Stimulated activated CD4-positive, alpha-beta T cell treated with anti-CD3 and anti-CD28 coated beads, TNF-alpha, amount 100 ng/mL, for 1 hour (primary cell): ENCODE results near the gene ERBB2.
"Not testable (repeated sequence)": the region's sequence is repeated elsewhere in the genome, so short reads cannot be mapped to it uniquely, and the experiment has no call there.

ENCODE experiments used
- DNase-seq, 3 donors: peaks; one replicate each; pipeline ENCODE4 v3.0.0-alpha.2; 2020; ENCODE audit warnings: low read depth in 3 of 3, low spot score in 1 of 3

The ERBB2 gene

DNA sequence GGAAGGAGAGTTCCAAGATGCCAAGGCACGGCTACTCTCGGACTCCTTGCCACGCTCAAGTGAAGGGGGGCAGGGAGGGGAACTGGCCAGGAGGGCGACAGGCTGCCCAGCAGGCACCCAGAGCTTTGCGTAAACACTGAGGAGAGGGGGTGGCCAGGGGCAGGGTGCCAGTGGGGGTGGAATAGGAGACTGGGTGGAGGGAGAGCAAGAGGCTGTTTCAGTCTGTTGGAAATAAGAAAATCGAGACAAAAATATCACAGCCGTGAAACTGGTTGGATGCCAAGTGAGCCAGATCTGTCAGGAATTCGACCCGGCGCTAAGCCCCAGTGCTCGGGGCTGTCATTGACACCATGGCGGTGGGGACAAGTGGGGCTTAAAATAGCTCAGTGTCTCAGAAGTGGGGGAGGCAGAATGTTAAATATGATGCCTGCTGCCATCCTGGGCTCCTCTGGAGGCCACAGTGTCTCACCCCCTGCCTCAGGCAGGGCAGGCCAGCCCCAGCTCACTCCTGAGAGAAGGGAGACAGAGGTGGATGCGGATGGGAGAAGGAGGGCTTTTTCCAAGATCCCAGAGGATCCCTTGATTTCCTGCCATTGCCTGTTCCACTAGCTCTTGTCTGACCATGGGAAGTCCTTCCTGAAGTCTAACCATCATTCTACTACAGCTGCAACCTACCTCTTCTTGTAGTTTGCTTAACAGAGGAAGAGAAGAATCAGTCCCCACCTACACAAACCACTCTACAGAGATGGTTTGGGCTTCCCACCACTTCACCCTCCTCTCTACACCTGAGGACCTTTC, 22.1 kb upstream of the ERBB2 start:
- DNase-seq = no peak

GRCh38 chr17:39678340-39679116, 21.3 kb upstream of the ERBB2 start:
- DNase-seq = no peak

GRCh38 chr17:39679521-39680192, 20.2 kb upstream of the ERBB2 start:
- DNase-seq = no peak

DNA sequence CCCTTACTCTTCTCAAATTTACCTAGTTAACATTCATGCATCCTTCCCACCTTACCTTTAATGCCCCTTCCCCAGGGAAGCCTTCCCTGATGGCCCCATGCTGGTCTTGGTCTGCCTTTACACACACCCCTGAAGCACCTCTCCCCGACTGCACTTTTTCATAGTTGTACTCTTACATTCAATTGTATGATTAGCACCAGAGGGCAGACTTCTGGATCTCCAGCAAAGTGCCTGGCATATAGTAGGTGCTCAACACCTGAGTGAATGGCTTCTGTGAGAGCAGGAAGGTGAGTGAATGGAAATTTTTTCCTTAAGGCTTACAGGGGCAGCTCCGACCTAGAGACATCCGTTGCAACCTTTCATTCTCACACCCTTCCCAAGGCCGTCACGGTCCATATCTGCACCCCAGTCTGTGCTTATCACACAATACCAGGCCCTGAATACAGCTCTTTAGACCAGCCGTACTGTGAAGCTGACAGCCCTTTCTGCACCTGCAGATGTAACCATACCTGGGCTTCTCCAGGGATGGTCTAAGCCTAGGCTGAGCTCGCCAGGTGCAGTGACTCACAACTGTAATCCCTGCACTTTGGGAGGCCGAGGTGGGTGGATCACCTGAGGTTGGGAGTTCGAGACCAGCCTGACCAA, 16.4 kb upstream of the ERBB2 start:
- DNase-seq = no peak

DNA sequence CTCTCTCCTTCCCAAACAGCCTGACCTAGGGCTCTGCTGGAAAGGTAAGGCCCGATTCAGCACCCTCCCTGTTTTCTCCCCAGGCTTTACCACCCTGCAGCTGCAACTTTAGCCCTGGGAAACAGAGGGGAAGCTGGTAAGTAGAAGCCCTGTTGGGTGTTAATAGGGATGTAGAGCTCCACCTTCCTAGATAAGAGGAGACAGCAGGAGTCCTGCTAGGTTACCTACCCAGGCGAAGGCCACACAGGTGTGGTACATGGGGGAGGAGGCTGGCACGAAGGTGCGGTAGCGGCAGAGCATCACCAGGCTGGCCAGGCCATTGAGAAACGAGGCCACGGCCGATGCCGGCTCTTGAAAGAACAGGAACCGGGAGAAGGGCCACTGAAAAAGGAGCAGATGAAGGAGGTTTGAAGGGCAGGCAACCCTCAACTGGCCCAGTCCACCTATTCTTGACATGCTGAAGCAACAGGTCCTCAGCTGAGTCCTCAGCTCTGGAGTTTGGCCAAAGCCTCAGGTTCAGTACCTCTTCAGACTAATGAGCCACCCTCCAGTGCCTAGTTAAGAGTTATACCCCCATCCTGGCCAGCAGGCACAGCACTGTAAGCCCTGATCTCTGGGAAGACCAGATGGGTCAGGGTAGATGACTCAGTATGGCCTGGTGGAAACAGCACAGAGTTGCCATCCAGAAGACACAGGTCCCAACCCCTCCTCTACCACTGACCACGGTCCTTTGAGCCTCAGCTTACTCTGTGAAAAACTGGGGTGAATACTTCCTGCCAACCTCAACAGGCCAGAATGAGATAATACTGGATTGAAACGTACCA, 15.3 kb upstream of the ERBB2 start:
- no peak for DNase-seq

- no peak for DNase-seq
Measured at GRCh38 chr17:39687101-39687545, 12.7 kb upstream of the ERBB2 start.

DNA sequence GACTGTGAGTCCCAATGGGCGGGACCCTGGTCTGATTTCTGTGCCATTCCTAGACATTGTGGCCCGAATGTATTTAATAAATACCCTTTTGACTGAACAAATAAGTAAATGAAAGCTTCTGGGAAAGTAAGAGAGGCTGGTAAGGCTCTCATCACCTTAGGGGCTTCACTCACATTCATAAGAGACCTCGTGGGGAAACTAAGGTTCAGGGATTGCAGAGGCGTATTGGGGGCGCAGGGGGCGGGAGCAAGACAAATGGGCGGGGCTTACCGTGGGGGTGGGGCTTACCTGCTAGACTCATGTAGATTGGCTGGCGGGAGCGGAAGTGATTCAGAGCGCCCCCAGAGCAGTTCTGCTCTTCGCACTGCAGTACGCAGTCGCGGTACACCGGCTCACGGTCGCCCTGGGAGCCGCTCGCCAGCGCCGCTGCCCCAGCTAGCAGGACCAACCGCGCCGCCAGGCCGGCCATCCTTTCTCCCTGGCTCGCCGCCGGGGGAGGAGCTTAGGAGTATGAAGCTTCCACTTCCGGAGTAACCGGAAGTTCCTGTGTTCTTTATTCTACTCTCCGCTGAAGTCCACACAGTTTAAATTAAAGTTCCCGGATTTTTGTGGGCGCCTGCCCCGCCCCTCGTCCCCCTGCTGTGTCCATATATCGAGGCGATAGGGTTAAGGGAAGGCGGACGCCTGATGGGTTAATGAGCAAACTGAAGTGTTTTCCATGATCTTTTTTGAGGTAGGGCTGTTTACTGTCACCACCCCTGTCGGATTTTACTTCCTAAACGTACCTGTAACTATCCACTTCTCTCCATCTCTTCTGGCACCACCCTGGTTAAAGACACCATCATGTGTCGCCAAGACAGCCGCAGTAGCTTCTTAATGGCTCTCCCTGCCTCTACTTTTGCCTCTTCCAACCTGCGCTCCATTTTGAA, 12.1 kb upstream of the ERBB2 start, which contains the start of gene PGAP3:
Gene PGAP3, minus strand, starts transcription at position 512 of the 929 bp plus-strand sequence. Its CDS starts 43 bp downstream, at position 469.
- peak; percentile 45 to 75 (median 57) for DNase-seq

- no peak for DNase-seq
Measured at GRCh38 chr17:39688475-39688835, 11.4 kb upstream of the ERBB2 start.

DNA sequence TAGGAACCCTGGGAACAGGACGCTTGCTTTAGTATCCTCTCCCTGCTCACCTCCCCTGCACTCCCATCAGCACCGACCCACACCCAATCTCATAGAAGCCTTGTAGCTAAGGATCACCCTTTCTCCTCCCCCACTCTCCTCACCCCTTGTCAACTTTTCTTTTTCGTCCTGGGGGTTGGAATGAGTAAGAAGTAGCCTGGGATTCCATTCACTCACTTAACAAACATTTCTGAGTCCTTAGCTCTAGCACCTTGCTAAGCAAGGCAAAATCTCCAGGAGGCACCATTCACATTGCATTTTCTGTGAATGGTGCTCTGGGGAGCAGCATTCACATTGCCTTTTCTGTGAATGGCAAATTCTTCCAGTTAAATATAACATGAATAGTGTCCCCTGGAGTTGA, 10.9 kb upstream of the ERBB2 start:
- no peak for DNase-seq

GRCh38 chr17:39694593-39694992, 5.3 kb upstream of the ERBB2 start:
- DNase-seq = no peak

GRCh38 chr17:39695089-39695474, 4.8 kb upstream of the ERBB2 start:
- no peak for DNase-seq

DNA sequence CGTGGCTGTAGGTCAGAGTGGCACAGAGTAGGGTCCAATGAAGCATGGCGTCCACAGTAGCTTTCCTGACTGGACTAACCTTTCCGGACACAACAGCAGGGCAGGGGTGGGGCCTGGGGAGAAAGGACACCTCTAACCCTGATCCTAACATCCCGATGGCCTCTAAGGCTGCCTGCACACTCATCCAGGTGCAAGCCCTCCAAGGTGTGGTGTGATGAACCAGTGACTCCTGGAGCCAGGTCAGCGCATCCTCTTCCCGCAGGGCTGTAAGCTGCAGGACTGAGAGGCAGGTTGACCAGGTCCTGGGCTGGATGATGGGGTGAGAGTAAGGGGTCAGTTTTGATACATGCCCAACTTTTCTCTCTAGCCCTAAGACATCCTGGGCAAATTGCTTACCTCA, 3.1 kb upstream of the ERBB2 start:
- no peak for DNase-seq

DNA sequence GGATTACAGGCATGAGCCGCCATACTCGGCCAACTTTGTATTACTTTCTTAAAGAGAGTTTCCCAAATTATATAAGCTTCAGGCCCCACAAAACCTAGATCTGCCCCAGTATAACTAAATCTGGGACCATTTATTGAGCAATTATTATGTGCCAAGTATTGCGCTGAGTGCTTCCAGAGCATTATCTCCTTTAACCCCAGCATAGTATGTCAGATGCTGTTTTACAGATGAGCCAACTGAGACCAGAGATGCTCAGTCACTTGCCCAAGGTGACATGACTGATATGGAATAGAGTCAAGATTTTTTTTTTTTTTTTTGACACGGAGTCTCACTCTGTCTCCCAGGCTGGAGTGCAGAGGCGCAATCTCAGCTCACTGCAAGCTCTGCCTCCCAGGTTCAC, 1.9 kb upstream of the ERBB2 start:
- no peak for DNase-seq

DNA sequence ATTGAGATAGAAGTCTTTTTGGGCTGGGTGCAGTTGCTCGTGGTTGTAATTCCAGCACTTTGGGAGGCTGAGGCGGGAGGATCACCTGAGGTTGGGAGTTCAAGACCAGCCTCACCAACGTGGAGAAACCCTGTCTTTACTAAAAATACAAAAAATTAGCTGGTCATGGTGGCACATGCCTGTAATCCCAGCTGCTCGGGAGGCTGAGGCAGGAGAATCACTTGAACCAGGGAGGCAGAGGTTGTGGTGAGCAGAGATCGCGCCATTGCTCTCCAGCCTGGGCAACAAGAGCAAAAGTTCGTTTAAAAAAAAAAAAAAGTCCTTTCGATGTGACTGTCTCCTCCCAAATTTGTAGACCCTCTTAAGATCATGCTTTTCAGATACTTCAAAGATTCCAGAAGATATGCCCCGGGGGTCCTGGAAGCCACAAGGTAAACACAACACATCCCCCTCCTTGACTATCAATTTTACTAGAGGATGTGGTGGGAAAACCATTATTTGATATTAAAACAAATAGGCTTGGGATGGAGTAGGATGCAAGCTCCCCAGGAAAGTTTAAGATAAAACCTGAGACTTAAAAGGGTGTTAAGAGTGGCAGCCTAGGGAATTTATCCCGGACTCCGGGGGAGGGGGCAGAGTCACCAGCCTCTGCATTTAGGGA, 577 bp upstream of the ERBB2 start:
- DNase-seq = not testable (repeated sequence)

DNA sequence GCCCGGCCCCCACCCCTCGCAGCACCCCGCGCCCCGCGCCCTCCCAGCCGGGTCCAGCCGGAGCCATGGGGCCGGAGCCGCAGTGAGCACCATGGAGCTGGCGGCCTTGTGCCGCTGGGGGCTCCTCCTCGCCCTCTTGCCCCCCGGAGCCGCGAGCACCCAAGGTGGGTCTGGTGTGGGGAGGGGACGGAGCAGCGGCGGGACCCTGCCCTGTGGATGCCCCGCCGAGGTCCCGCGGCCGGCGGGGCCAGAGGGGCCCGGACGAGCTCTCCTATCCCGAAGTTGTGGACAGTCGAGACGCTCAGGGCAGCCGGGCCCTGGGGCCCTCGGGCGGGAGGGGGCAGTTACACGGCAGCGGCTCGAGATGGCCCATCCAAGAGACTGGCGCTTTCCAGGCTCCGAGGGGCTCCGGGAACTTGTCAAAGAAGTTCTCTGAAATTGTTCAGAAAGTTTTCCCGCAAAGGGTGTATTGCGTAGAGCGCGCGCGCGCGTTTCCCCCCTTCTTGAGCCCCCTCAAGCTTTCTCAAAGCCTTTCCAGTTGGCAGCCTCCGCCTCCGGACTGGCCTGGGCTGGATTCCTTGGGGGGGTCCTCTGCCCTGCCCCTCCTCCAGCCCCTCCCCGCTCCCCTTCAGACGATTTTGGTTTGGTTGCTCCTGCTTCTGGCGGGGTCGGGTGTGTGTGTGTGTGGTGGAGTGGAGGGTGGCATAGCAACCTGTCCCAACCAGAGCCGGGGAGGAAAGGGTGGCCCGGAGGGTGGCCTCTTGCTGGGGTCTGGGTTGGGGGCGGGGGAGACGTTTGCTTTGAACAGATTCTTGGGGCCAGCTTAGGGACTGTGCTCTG, 504 bp downstream of the ERBB2 start:
- DNase-seq = no peak

GRCh38 chr17:39701012-39701783, 1.3 kb downstream of the ERBB2 start:
- no peak for DNase-seq

DNA sequence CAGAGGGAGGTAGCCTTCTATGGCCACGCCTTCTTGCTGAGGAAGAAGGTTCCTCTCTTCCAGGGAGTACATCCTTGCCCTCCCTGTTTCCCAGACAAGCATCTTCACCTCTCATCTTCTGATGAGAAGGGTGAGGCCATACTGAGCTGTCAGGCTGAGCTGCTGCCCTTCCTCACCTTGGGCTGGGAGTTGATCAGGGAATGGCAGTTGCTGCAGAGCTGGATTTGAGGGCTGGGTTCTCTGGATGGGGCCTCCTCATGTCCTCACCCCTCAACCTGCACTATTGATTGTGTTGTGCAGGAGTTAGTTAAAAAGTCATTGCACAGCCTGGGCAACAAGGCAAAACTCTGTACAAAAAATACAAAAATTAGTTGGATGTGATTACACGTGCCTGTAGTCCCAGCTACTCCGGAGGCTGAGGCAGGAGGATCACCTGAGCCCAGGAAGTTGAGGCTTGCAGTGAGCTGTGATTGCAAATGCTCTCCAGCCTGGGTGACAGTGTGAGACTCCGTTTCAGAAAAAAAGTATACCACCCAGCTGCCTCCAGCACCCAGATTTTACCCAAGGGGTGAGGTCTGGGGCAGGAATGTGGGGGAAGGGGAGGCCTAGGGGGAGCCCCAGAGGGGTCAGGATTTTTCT, 2.0 kb downstream of the ERBB2 start:
- no peak for DNase-seq
